GM12878 (cell line): ENCODE data around the gene PARP1. TPM values are rescaled to one million over a fixed set of nuclear protein-coding genes. Genes with fewer than 3 reads are reported as not detected.

Experiments
- ATF7 ChIP-seq: fragments of 450-650 bp; IDR thresholded peaks from 2 replicates; pipeline ENCODE4 v1.6.1; 2016; ENCODE audit warnings: low read depth, mild to moderate bottlenecking
- BCL11A ChIP-seq: IDR thresholded peaks from 2 replicates; pipeline ENCODE4 v1.6.1; 2011; ENCODE audit warnings: low read depth, low read length
- CBX3 ChIP-seq: fragments of 200-600 bp; sonication (generic); IDR thresholded peaks from 2 replicates; pipeline ENCODE4 v1.6.1; 2016; ENCODE audit warnings: low read depth, borderline replicate concordance
- CEBPZ ChIP-seq: fragments of 150-350 bp; IDR thresholded peaks from 2 replicates; pipeline ENCODE4 v1.6.1; 2016; ENCODE audit warnings: low read depth, low read length
- HDGF ChIP-seq: fragments of 450-650 bp; IDR thresholded peaks from 2 replicates; pipeline ENCODE4 v1.6.1; 2016; ENCODE audit warnings: antibody characterized with exemption
- NBN ChIP-seq: fragments of 450-650 bp; IDR thresholded peaks from 2 replicates; pipeline ENCODE4 v1.6.1; 2016
- NR2C2 ChIP-seq: IDR thresholded peaks from 2 replicates; pipeline ENCODE4 v1.6.1; 2011; ENCODE audit warnings: borderline replicate concordance, low read depth; ENCODE audit not compliant: control insufficient read depth, insufficient read length
- POLR2AphosphoS5 ChIP-seq: IDR thresholded peaks from 2 replicates; pipeline ENCODE4 v1.6.1; 2011; ENCODE audit warnings: mild to moderate bottlenecking, low read length, inconsistent platforms
- PRDM15 ChIP-seq: fragments of 450-650 bp; formaldehyde crosslinking; IDR thresholded peaks from 2 replicates; pipeline ENCODE4 v1.4.0; 2020; ENCODE audit warnings: mild to moderate bottlenecking, moderate library complexity
- RUNX3 ChIP-seq: IDR thresholded peaks from 2 replicates; pipeline ENCODE4 v1.6.1; 2012; ENCODE audit warnings: low read length, inconsistent platforms
- SIX5 ChIP-seq: IDR thresholded peaks from 2 replicates; pipeline ENCODE4 v1.6.1; 2011; ENCODE audit warnings: mild to moderate bottlenecking, low read depth, low read length, moderate library complexity; ENCODE audit not compliant: severe bottlenecking
- SMARCA5 ChIP-seq: fragments of 450-650 bp; IDR thresholded peaks from 2 replicates; pipeline ENCODE4 v1.6.1; 2017; ENCODE audit warnings: mild to moderate bottlenecking
- SP1 ChIP-seq: IDR thresholded peaks from one replicate; pipeline ENCODE4 v1.6.1; 2011; ENCODE audit warnings: low read depth, low read length
- SRF ChIP-seq, 2 experiments: IDR thresholded peaks; 2 replicates each; pipeline ENCODE4 v1.6.1; 2011; ENCODE audit warnings: low read depth in 2 of 2, low read length in 2 of 2, mild to moderate bottlenecking in 1 of 2, moderate library complexity in 1 of 2
- STAT3 ChIP-seq: IDR thresholded peaks from 2 replicates; pipeline ENCODE4 v1.6.1; 2011; ENCODE audit warnings: low read depth, low read length, improper control_type of control experiment
- ZNF274 ChIP-seq: IDR thresholded peaks from one replicate; pipeline ENCODE4 v1.8.0; 2011; ENCODE audit not compliant: insufficient read length, insufficient read depth
- polyA plus RNA-seq, 11 experiments: library from polyadenylated mRNA; depleted of rRNA in 4 of 11; unstranded in 6 of 11; stranded (reverse) in 5 of 11; fragments of >200 nt; fragmentation: Nextera tagmentation in 4 of 11; fragmentation: Illumina TruSeq in 1 of 11; extraction: Ambion mirVana in 4 of 11; extraction: Trizol in 1 of 11; gene quantifications; 1 replicate in 1 of 11; 2 replicates in 10 of 11; pipeline versions ENCODE4 v1.2.1 to v1.2.3, GENCODE V29; 2011 to 2016; ENCODE audit warnings: inconsistent platforms in 2 of 11, missing spikeins in 2 of 11, low read depth in 1 of 11
- total RNA-seq, 4 experiments: library from RNA; depleted of rRNA in 3 of 4; stranded (reverse); fragments of >200 nt in 3 of 4; fragmentation: Illumina TruSeq in 1 of 4; extraction: Trizol in 1 of 4; gene quantifications; 2 replicates each; pipeline versions ENCODE4 v1.2.1 to v1.2.3, GENCODE V29; 2013 to 2021
- TF ChIP-seq, protein P1 (sequence below): IDR thresholded peaks from 2 replicates; pipeline ENCODE4 v1.6.1; 2012; ENCODE audit warnings: low read depth, low read length, improper control_type of control experiment
- TF ChIP-seq, protein P2 (sequence below): IDR thresholded peaks from 2 replicates; pipeline ENCODE4 v1.6.1; 2012; ENCODE audit warnings: low read length, inconsistent platforms
- TF ChIP-seq, protein P3 (sequence below): fragments of 450-650 bp; IDR thresholded peaks from 2 replicates; pipeline ENCODE4 v1.6.1; 2017; ENCODE audit warnings: borderline replicate concordance

PARP1 gene
- total and polyA plus RNA-seq, 10 of the 15 experiments (the other 5 are each of a cell fraction or from before 2014, with no cell fraction given): 113 to 287 (median 265) TPM

DNA sequence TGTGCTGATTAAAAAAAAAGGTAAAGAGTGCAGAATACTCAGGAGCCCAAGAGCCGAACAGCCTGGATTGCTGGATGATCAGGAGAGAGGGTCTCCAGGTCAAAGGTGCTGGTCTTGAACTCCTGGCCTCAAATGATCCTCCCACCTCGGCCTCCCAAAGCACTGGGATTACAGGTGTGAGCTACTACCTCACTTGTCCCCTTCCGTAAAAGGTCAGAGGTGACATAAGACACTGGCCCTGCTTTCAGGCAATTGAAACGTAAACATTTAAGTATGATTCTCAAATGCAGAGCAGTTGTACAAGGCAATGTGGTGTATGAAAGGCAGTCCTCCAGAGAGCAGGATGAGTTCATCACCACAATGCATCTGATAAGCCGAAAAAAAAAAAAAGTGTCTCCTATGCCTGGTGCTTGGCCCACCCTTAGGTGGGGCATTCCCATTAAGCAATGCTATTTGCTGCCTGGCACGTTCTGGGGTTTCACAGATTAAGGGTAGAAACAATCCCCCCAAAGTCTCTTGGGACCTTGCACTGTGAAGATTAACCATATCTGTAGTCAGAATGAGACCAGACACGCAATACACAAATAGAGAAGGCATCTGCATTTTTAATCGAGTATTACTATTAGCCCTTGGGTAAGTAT, 47.7 kb downstream of the PARP1 start (continued):
- TF ChIP-seq SMARCA5 (peak; percentile 72; the same call in 1 of the 2 replicates), STAT3 (0 out of 2 replicates have a peak, but pooled peaks have one; percentile 31), SP1 (no peak), NR2C2 (no peak), ATF7 (peak; percentile 97), PRDM15 (CRISPR knock-in tag) (no peak), CBX3 (no peak), BCL11A (peak; percentile 89), NBN (peak; percentile 92), HDGF (no peak), CEBPZ (no peak), POLR2AphosphoS5 (no peak), SRF (IDR thresholded peaks at IDR 0.05; ENCODE audit: low read depth in 2 of 2, low read length in 2 of 2) (no peak), SIX5 (no peak), RUNX3 (peak; percentile 90), ZNF274 (no peak)
- TF ChIP-seq, protein P1, sequence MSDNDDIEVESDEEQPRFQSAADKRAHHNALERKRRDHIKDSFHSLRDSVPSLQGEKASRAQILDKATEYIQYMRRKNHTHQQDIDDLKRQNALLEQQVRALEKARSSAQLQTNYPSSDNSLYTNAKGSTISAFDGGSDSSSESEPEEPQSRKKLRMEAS: no peak
- TF ChIP-seq, protein P2, sequence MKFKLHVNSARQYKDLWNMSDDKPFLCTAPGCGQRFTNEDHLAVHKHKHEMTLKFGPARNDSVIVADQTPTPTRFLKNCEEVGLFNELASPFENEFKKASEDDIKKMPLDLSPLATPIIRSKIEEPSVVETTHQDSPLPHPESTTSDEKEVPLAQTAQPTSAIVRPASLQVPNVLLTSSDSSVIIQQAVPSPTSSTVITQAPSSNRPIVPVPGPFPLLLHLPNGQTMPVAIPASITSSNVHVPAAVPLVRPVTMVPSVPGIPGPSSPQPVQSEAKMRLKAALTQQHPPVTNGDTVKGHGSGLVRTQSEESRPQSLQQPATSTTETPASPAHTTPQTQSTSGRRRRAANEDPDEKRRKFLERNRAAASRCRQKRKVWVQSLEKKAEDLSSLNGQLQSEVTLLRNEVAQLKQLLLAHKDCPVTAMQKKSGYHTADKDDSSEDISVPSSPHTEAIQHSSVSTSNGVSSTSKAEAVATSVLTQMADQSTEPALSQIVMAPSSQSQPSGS: 0 out of 2 replicates have a peak, but pooled peaks have one; percentile 59
- TF ChIP-seq, protein P3, sequence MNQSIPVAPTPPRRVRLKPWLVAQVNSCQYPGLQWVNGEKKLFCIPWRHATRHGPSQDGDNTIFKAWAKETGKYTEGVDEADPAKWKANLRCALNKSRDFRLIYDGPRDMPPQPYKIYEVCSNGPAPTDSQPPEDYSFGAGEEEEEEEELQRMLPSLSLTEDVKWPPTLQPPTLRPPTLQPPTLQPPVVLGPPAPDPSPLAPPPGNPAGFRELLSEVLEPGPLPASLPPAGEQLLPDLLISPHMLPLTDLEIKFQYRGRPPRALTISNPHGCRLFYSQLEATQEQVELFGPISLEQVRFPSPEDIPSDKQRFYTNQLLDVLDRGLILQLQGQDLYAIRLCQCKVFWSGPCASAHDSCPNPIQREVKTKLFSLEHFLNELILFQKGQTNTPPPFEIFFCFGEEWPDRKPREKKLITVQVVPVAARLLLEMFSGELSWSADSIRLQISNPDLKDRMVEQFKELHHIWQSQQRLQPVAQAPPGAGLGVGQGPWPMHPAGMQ: no peak
